Subcutaneous adipose tissue (tissue), 4 donors: ENCODE measurements around the gene RASSF1. TPM values are rescaled to one million over a fixed set of nuclear protein-coding genes. Genes with fewer than 3 reads are reported as not detected.

Experiments
- CTCF ChIP-seq: fragments of 450-650 bp; IDR thresholded peaks from one replicate; pipeline ENCODE4 v1.5.1; 2016; ENCODE audit warnings: low read depth, mild to moderate bottlenecking, control low read depth, antibody characterized with exemption, moderate library complexity
- total RNA-seq, 4 donors: library from RNA; depleted of rRNA; stranded (reverse); fragments of >200 nt; gene quantifications; one replicate each; pipeline ENCODE4 v1.1.0, GENCODE V29; 2016

The RASSF1 gene
- total RNA-seq, 4 donors from 2014 or later: 37.0 to 62.8 (median 54.1) TPM

DNA sequence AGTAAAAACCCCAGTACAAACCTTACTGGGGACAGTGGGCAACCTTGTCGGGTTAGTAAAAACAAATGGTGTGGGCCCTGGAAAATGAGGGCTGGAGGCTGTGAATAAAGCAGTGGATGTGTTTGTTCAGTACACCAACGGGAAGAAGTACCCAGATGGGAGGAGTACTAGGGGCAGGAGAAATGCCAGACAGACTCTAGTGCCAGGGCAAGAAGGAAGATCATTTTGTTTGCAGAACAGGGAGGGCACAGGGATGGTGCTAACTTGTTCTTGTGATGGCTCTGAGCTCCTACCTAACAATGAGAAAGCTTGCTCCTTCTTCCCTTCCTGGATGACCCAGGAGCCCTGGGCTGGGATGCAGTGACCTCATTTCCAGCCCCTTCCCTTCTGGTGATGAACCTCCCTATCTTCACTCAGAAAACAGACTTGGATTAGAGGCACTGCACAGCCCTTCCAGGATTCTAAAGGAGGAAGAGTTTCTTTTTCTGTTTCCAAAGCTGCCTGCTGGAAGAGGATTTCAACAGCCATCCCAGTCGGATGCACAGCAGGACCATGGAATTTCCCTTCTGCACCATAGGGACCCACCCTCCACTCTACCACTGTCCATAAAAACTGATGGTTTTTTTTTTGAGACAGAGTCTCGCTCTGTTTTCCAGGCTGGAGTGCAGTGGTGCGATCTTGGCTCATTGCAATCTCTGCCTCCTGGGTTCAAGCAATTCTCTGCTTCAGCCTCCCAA, 6.1 kb downstream of the RASSF1 start:
- no peak for TF ChIP-seq CTCF

GRCh38 chr3:50333744-50334328, 6.8 kb downstream of the RASSF1 start:
- TF ChIP-seq CTCF: no peak

DNA sequence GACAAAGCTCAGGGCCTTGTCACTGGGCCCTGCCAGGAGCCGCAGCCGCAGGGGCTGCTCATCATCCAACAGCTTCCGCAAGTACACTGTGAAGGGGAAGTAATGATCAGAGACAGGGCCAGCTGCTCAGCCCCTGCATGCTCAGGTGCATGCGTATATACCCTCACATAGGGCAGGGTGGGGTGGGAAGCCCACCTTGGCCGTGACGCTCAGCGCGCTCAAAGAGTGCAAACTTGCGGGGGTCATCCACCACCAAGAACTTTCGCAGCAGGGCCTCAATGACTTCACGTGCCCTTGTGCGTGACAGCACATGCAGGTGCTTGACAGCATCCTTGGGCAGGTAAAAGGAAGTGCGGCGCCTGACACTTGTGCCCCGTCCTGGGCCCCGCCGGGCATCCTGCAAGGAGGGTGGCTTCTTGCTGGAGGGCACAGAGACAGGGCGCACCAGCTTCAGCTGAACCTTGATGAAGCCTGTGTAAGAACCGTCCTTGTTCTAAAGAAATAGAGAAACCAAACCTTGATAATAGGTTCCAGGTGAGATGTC, 9.2 kb downstream of the RASSF1 start:
- TF ChIP-seq CTCF: no peak

DNA sequence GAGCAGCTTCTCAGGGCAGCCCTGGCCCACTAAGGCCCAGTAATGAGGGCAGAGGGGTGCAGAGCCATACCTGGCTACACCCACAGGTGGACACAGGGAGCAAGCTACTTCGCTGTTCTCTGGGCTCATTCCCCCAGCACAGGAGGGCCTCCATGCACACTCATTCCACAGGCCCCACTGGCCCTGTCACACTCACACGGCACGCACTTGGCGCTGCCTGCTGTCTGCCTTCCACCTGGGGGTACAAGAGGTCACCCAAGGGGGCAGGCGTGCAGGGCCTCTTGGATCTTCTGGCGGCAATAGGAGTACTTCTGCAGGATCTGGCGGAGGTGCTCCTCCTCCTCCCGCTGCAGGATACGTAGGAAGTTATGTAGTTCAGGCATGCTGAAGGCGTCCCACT, 10.3 kb downstream of the RASSF1 start:
- TF ChIP-seq CTCF: no peak

- no peak for TF ChIP-seq CTCF
Observed at GRCh38 chr3:50327943-50328691, 12.5 kb downstream of the RASSF1 start, which contains the start of gene TUSC2. Gene TUSC2, minus strand, starts transcription at chr3:50328223. Its CDS starts 124 bp downstream, at chr3:50328099.

DNA sequence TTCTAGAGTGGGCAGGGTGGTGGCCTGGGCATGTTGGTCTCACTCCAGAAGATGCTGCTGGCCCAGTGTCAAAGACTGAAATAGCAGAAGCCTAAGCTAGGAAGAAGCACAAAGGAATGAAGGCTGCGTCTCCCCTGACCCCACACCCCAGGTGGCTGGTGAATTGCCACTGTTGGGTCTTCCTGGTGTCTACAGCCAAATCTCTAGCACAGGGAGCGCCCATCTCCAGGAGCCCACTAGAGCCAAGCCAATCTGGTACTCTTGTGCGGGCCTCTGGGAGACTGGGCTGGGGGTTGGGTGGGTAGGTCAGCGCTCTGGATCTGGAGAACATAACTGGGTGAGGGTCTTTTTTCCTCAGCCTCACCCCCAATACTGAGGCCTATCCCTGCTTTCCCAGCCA, 13.5 kb downstream of the RASSF1 start:
- no peak for TF ChIP-seq CTCF

- no peak for TF ChIP-seq CTCF
Observed at GRCh38 chr3:50326182-50326541, 14.5 kb downstream of the RASSF1 start.
